ENCODE measurements around the gene TDRD6.

The TDRD6 gene

DNA sequence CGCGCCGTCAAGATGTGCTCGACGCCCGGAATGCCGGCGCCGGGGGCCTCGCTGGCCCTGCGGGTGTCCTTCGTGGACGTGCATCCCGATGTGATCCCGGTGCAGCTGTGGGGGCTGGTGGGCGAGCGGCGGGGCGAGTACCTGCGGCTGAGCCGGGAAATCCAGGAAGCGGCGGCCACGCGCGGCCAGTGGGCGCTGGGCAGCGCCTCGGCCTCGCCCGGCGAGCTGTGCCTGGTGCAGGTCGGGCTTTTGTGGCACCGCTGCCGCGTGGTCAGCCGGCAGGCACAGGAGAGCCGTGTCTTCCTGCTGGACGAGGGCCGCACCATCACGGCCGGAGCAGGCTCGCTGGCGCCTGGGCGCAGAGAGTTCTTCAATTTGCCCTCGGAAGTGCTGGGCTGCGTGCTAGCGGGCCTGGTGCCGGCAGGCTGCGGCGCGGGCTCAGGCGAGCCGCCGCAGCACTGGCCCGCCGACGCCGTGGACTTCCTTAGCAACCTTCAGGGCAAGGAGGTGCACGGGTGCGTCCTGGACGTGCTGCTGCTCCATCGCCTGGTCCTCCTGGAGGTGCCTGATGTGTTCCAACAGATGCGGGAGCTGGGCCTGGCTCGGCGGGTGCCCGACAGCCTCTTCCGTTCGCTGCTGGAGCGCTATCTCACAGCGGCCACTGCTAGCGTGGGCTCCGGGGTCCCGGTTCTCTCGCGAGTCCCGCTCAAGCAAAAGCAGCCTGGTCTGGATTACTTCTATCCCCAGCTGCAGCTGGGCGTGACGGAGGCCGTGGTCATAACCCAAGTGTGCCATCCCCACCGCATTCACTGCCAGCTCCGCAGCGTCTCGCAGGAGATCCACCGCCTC, 656 bp downstream of the TDRD6 start:
- no peak for DNase-seq

DNA sequence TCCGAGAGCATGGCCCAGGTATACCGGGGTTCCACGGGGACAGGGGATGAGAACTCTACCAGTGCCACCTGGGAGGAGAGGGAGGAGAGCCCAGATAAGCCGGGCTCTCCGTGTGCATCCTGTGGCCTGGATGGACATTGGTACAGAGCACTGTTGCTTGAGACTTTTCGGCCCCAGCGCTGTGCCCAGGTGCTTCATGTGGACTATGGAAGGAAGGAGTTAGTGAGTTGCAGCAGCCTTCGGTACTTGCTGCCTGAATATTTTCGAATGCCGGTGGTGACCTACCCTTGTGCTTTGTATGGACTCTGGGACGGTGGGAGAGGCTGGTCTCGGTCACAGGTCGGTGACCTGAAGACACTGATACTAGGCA, 1.3 kb downstream of the TDRD6 start:
- DNase-seq: no peak

DNA sequence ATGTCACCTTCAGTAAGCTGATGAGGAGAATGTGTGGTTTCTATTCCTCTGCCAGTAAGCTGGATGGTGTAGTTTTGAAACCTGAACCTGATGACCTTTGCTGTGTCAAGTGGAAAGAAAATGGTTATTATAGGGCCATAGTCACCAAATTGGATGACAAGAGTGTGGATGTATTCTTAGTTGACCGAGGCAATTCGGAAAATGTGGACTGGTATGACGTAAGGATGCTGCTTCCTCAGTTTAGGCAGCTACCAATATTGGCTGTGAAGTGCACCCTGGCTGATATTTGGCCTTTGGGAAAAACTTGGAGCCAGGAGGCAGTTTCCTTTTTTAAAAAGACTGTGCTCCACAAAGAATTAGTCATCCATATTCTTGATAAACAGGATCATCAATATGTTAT, 2.0 kb downstream of the TDRD6 start:
- no peak for DNase-seq

DNA sequence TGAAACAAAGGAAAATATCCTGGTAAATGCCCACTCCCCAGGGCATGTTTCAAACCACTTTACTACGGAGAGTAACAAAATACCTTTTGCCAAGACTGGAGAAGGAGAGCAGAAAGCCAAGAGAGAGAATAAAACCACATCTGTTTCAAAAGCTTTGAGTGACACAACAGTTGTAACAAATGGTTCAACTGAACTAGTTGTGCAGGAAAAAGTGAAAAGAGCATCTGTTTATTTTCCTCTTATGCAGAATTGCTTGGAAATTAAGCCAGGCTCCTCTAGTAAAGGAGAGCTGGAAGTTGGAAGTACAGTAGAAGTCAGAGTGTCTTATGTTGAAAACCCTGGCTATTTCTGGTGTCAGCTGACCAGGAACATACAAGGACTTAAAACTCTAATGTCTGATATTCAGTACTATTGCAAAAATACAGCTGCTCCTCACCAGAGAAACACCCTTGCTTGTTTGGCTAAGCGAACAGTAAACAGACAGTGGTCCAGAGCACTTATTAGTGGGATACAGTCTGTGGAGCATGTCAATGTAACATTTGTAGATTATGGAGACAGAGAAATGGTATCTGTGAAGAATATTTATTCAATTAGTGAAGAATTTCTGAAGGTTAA, 2.6 kb downstream of the TDRD6 start:
- no peak for DNase-seq

DNA sequence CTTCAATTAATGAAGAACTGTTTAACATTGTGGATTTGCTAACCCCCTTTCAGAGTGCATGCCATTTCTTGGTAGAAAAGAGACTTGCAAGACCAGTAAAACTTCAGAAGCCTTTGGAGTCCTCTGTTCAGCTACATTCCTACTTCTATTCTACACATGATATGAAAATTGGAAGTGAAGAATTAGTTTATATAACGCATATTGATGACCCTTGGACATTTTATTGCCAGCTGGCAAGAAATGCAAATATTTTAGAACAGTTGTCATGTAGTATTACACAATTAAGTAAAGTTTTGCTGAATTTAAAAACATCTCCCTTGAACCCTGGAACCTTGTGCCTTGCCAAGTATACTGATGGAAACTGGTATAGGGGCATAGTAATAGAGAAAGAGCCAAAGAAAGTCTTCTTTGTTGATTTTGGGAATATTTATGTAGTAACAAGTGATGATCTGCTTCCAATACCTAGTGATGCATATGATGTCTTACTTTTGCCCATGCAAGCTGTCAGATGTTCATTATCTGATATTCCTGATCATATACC, 3.3 kb downstream of the TDRD6 start:
- no peak for DNase-seq

DNA sequence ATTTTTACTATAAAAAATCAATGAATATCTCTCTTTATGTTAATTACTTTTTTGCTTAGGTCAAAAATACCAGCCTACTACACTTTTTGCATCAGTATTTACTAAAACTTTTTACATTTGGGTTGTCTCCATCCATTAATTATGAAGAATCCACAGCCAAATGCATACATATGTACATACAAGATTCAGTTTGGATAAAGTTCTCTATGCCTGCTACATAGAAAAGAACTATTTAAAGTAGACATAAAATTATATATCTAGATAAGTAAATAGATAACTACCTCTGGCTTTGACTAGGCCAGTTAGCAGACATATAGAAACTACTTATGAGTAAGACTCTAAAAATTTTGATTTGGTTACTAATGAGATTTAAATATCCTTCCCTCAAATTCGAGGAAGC, 12.3 kb downstream of the TDRD6 start:
- no peak for DNase-seq

DNA sequence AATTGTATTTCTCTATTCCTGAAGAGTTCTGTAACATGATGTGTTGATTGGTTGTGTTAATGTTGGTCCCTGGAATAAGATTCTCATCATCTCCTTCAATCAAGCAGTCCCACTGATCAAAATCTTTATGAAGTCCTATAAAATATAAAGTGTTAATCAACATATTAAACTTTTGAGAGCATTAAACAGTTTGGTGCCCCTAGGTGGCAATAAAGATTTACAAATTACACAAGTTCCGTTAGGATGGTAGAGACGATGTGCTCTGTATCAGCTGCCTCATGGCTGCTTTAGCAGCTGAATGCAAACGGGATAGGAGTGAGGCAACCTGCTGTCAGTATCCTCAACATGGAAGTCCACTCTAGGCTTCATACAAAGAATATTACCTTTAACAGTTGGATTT, 16.9 kb downstream of the TDRD6 start:
- peak in 1 of 14 donors; percentile 4 for DNase-seq

DNA sequence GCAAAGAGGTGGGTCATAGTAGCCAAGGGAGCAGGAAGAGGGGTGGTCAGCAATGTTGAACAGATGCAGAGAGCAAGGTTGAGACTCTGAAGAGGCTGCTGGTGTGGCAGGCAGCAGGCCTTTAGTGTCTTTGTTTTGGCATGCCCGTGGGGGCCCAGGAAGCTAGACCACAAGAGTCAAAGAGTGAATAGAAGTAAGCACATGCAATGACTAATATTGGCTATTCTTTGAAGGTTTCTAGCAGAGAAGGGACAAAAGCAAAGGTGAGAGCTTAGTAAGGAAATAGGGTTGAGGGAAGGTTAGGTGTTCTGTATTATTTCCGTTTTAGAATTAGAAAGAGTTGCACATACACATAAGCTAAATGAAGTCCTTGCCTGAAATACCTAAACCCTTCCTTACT, 18.8 kb downstream of the TDRD6 start:
- DNase-seq: no peak

DNA sequence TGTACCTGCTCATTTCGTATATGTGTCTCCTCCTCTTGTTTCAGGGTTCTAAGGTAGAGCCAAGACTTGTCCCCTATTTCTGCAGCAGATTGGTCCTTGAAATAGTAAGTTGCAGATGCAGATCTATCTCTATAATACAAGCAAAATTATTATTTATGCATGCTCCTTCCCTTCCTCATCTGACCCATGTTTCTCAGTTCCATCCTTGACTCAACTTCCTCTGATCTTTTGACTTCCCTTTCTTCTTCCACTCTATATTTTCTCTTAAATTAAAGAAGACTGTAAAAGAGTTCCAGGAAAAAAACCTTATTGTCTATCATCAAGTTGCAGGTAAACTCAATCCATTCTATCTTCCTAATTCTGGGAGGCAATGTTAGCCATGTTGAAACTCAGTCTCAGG, 23.8 kb downstream of the TDRD6 start:
- DNase-seq: no peak

DNA sequence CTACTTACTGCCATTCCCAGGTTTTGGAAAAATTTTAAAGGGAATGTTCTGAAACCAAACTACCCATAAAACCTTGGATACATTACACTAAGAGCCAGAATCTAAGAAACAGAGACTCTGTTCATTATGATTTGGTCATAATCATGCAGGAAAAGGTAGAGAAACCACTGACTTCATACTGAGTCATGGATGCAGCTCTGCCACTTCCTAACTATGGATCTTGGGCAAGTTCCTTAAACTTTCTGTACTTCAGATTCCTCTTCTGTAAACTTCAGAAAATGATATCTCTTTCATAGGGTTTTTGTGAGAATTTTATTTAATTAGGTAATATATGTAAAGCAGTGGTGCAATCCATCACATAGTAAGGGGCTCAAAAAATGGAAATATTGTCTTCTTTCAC, 27.5 kb downstream of the TDRD6 start:
- DNase-seq: no peak

DNA sequence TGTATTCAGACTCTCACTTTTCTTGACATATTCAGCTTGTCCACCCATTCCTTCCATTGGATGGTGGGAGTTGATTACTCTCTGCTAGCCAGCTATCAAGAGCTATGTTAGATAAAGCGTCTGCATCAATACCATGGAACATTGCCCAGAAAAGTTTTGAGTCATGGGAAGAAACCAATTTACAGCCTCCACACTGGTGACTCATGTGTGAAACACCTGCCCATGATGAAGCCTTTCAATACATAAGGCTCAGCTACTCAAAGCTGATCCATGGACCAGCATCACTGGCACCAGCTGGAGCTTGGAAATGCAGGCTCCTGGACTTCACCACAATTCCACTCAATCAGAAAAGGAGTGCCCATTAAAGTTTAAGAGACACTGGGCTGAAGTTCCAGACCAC, 31.4 kb downstream of the TDRD6 start:
- no peak for DNase-seq

DNA sequence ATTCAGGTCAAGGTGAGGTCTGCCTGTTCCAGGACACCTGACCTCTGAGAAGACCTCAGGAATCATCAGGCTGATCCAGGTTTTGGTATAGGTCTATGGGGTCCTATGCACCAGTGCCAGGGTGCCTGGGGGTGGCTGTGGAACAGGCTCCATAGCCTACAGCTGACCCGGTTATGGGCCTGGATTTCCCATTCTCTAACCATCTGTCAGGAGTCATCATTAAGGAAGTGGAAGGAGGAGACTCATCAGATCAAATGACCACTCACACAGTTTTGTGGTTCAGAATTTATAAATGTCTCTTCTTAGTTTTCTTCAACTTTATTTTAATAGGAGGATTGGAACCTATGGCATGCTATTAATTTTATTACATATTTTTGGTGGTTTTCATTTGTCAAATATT, 32.7 kb downstream of the TDRD6 start:
- no peak for DNase-seq

DNA sequence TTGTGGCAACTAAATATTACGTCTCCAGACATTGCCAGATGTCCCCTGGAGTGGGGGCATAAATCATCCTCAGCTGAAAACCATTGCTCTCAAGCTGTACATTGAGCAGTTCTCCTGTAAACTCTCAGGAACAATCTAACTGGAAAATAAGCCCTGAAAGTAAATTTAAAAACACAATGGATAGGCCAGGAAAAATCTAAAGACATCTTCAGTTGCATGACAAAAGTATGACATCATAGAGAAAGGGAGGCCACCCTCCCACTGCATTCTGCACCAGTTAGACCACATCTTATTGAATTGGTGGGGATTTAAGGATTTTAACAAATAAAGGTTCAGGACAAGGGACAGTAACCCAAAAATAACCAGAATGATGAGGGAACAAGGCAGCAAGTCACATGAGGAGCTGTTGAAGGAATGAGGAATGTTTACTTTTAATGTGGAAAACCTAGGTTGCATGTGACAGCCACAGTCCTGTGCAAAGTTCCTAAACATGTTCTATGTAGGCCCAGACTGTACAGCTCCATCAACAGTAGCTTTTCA, 42.2 kb downstream of the TDRD6 start:
- DNase-seq: no peak

DNA sequence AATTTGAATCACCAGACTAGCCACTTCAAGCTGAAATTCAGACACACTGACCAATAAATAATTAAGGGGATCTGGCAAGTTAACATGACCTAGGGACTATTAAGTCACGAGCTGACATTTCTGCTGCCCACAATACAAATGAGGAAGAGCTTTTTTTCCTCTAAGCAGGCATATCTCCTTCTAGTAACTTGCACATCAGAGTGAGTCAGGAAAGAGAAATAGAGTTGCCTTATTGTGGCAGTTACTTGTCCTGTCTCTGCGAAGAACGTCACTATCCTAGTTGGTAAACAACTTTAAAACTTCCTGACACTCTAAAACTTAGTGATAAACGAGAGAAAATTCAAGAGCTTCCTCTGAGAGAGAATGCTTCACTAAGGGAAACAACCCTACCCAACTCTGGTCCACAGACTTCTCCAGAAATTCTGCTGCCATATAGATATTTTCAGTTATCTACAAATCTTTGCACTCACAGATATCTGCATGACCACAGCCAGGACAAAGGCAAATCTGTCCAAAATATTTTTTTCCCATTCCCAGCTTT, 43.3 kb downstream of the TDRD6 start:
- peak in 1 of 14 donors; percentile 3 for DNase-seq

DNA sequence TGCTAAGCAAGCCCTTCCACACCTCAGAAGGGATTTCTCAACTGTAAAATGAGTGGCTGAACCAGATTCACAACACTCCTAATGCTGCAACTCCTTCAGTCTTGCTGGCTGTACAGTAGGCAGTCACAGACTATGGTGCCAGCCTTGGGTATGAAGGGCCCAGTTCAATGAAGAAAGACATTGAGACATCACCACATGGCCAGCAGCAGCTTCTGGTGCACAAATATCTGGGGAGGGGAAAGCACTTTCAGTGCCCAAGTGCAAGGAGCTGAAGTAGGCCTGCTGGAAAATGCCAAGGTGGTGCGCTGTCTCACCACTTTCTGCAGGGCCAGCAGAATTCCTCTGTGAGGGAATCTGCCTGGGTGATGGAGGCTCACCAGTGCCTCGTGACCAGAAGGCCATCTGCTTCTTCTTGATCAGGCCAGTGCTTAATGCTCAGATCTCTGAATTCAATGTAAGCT, 45.7 kb downstream of the TDRD6 start:
- peak in 2 of 14 donors; percentile 22 to 71 for DNase-seq

DNA sequence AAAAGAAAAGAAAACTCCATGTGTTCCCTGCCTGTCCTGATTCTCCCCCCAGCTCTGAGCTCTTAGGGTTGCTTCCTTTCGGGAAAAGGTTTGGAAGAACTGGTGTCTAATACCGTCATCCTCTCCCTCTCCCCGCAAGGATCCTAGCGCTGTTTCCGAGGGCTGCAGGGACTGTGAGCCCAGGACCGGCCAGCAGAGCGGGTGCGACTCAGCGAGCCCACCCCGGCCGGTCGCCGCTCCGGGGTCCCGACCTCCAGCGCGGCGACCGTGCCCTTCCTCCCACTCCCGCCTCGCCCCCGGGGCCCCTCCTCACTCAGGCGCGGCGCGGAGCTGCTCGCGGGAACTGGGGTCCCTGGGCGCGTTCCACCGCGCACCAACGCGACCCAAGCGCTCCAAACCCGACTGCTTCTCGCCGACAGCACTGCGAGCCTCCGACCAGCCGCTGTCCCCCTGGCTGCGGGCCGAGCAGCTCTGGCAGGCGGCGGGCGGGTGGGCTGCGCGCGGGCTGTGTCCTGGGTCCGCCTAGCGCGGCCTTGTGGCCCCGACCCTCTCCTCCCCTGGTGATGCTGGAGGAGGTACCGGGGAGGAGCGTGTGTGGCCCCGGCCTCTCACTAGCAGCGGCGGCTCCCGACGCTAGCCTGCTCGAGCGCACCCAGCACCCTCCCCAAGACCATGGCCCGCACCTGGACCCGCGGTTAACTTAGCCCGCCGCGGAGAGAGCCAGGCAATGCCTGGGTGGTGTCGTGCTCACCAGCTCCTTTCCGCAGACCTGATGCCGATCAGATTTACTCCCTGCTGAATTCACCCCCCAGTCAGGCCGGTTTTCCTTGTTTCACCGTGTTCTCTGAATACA, 47.4 kb downstream of the TDRD6 start, which contains the start of gene PLA2G7:
Gene PLA2G7, minus strand, starts transcription at position 509 of the 853 bp plus-strand sequence. CDS start 12,484 bp downstream, outside the sequence.
- peak in 7 of 14 donors; percentile 9 to 60 (median 23) for DNase-seq

DNA sequence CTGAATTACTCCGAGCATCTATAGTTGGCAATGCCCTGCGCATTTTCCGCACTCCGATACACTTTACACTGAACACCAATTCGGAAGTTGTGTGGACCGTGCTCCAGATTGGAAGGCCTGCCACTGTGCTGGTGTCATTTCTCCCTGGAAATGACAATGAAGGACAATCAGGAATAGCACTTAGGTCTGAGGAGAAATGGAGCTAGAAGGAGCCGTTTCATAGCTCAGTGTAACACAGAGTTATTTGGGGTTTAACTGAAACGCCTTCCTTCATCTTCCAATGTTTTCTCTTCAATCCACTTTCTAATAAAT, 48.0 kb downstream of the TDRD6 start:
- peak in 1 of 14 donors; percentile 60 for DNase-seq

DNA sequence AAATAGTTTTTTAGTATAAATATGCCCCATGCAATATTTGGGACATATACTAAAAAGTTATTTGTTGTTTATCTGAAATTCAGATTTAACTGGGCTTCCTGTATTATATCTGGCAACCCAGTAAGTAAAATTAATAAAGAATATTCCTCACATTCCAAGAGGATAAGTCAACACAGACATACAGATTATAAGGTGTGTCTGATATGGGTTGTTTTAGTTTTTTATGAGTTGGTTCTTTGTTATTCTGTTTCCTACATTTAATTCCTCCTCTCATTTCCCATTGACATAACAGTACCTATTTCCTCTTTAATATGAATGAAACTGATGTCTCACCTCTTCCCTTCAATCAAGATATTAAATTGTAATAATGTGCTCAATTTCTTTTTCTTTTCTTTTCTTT, 49.2 kb downstream of the TDRD6 start:
- DNase-seq: no peak

DNA sequence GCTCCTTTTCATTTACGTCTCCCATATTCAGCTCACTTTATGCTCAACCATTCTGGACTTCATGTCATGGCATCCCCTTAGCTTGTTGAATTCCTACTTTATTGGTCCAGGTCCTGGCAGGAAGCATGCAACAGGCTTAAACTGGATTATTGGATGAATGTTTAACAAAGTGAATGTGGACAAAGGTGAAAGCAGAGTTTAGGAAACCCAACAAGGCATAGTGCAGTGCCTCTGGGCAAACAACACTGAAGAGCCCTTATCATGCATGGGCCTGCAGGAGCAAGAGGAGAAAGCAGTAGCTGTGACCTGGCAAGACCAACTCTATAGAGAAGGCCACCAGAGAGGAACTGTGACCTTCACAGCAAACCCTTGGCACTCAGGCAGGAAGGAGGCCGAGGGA, 53.8 kb downstream of the TDRD6 start:
- no peak for DNase-seq

DNA sequence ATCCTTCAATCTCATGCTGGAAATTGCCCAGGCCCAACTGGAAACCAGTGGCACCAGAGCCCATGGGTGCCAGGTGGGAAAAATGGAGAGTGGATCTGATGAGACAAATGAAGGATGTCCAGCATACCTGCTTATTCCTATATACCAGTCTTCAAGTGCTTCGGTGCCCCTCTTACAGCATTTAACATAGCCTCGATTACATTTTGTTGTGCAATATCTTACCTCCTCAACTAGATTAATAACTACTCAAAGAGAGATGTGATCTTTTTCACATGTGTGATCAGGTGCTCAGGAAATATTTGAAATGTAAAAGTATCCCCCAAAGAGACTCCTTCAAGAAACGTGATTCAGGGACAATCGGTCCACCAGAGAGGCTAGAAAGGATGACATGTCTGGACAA, 54.2 kb downstream of the TDRD6 start:
- DNase-seq: no peak

DNA sequence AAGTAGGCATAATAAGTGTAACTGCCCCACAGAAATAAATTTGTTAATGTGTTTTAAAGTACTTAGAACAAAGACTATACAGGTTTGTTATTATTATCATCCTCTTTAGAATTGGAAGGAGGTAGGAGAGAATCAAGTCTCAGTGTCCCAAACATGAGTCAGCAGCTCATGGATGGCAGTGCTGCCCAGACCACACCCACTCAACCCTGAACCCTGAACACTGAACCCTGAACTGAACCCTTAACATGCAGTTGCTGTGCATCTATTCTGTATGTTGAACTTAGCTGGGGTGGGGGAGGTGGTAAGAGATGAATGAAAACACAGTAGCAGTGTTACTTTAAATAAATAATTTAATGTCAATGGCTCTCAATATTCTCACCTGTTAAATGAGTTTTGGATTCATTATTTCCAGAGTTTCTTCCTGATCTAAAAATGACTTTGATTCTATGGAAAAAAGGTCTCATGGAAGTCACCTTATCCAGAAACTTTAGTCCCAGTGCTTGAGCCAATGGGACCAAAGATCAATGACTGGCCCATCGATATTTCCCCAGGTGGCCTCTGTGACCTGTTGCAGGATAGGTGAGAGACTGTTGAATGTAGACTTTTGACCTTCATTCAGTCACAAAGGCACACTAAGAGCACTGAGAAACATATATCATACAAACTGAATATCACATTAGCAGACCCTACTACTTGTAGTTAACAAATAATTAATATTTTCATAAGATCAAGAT, 55.9 kb downstream of the TDRD6 start:
- DNase-seq: no peak
